Activated B cell treated with CpG ODN at 0.5 μM for 24 hours (primary cell): ENCODE measurements around the gene SPIB. TPM values are rescaled to one million over a fixed set of nuclear protein-coding genes. Genes with fewer than 3 reads are reported as not detected.
A peak's percentile ranks its signal among the peaks of the same experiment; 100 is the strongest.

Experiments used
- ATAC-seq: fragments of 200-7000 bp; cut with Tn5 transposase; one replicate; pipeline ENCODE4 v1.10.0; 2021; ENCODE audit warnings: low read depth, mild to moderate bottlenecking, moderate library complexity
- CTCF ChIA-PET: fragments of 350-600 bp; sonication (Branson Sonifier 250); formaldehyde crosslinking; loops from one replicate; lab custom pipeline; 2021; ENCODE audit warnings: antibody characterized with exemption; lab: Charles Lee
- POLR2A ChIA-PET: fragments of 350-600 bp; sonication (Branson Sonifier 250); formaldehyde crosslinking; loops from one replicate; lab custom pipeline; 2021; ENCODE audit warnings: antibody characterized with exemption; lab: Charles Lee
- DNase-seq: peaks from one replicate; pipeline ENCODE4 v3.0.0; 2022
- H3K27ac Mint-ChIP-seq: one replicate; pipeline ENCODE4 v1.8.0; 2020; ENCODE audit warnings: mixed read lengths
- H3K27me3 Mint-ChIP-seq: one replicate; pipeline ENCODE4 v1.8.0; 2021; ENCODE audit warnings: mixed read lengths
- H3K36me3 Mint-ChIP-seq: one replicate; pipeline ENCODE4 v1.8.0; 2021; ENCODE audit warnings: low read depth, mixed read lengths
- H3K4me1 Mint-ChIP-seq: one replicate; pipeline ENCODE4 v1.8.0; 2021; ENCODE audit warnings: mixed read lengths
- H3K4me3 Mint-ChIP-seq: one replicate; pipeline ENCODE4 v1.8.0; 2020; ENCODE audit warnings: mild to moderate bottlenecking, mixed read lengths
- H3K9me3 Mint-ChIP-seq: one replicate; pipeline ENCODE4 v1.8.0; 2020; ENCODE audit warnings: mixed read lengths
- intact Hi-C: fragments of 100-400 bp; cut with micrococcal nuclease; formaldehyde crosslinking; loops from one replicate; pipeline ENCODE4 v1.15.1; 2024
- total RNA-seq: library from RNA; stranded (reverse); gene quantifications from 2 replicates; pipeline ENCODE4 v1.2.3, GENCODE V29; 2022
- TF ChIP-seq, protein P1 (sequence below): fragments of 200-600 bp; IDR thresholded peaks from one replicate; pipeline ENCODE4 v1.8.0; 2022; ENCODE audit warnings: antibody characterized with exemption, mild to moderate bottlenecking

SPIB gene
- total RNA-seq, 1 donor from 2014 or later, result 324 TPM

DNA sequence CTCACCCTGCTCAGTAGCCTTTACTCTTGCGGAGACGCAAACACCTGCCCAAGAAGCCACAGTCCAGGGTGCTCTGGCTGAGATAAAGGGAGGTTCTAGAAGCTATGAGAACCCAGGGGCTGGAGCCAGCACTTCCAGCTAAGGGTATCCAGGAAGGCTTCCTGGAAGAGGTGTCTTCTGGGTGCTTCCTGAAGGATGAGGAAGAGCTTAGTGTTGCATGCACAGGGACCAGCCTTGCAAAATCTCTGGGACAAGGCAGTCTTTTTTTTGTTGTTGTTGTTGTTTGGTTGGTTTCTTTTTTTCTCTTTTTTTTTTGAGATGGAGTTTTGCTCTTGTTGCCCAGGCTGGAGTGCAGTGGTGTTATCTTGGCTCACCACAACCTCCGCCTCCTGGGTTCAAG is 34.5 kb downstream of the SPIB start:
- DNase-seq (no peak), ATAC-seq (no peak)
- Mint-ChIP-seq H3K4me3 (no peak overlapping the region), H3K27ac (no peak overlapping the region), H3K36me3 (no peaks in the 10 kb centered on the region), H3K9me3 (no peaks in the 10 kb centered on the region), H3K4me1 (peaks cover 4% of the 10 kb centered on the region), H3K27me3 (no peaks in the 10 kb centered on the region)
- ChIA-PET POLR2A (no interaction called here), CTCF (no interaction called here)
- TF ChIP-seq, protein P1, sequence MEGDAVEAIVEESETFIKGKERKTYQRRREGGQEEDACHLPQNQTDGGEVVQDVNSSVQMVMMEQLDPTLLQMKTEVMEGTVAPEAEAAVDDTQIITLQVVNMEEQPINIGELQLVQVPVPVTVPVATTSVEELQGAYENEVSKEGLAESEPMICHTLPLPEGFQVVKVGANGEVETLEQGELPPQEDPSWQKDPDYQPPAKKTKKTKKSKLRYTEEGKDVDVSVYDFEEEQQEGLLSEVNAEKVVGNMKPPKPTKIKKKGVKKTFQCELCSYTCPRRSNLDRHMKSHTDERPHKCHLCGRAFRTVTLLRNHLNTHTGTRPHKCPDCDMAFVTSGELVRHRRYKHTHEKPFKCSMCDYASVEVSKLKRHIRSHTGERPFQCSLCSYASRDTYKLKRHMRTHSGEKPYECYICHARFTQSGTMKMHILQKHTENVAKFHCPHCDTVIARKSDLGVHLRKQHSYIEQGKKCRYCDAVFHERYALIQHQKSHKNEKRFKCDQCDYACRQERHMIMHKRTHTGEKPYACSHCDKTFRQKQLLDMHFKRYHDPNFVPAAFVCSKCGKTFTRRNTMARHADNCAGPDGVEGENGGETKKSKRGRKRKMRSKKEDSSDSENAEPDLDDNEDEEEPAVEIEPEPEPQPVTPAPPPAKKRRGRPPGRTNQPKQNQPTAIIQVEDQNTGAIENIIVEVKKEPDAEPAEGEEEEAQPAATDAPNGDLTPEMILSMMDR, result no peak
- intact Hi-C loops, result no loop called here

DNA sequence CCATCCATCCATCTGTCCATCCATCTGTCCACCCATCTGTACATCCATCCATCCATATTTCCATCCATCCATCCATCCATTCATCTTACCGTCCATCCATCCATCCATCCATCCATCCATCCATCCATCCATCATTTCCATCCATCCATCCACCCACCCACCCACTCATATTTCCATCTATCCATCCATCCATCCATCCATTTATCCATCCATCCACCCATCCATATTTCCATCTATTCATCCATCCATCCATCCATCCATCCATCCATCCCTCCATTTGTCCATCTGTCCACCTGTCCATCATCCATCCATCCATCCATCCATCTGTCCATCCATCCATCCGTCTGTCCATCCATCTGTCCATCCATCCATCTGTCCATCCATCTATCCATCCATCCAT is 37.3 kb downstream of the SPIB start:
- H3K27me3 Mint-ChIP-seq, result no peaks in the 10 kb centered on the region

DNA sequence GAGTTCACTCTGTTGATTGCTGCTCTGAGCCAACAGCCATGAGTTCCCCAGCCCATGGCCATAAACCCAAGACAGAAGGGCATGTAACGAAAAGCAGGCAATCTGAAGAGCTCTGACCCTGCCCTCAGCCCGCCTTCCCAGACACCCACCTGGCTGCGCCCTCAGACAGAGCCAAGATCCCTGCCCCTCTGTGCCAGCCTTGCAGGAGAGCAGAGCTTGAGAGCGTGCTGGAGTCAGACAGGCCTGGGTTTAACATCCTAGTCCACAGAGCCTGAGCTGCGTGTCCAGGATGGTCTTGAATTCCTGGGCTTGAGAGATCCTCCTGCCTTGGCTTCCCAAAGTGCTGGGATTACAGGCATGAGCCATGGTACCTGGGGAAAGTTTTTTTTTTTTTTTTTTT is 38.6 kb downstream of the SPIB start:
- CTCF ChIA-PET, result interaction anchor here (2.3 kb wide), 1 partner anchor 89 kb away, joined by 8 read pairs; no protein-coding TSS in a partner anchor

More for the DNA sequence above, 37.3 kb downstream of the SPIB start:
- intact Hi-C loops, result no loop called here
- POLR2A ChIA-PET, result no interaction called here
- Mint-ChIP-seq H3K4me1 (peaks cover 18% of the 10 kb centered on the region), H3K9me3 (no peaks in the 10 kb centered on the region), H3K27ac (no peak overlapping the region), H3K36me3 (no peaks in the 10 kb centered on the region), H3K4me3 (no peak overlapping the region)
- ATAC-seq (no peak), DNase-seq (no peak)
- CTCF ChIA-PET, result no interaction called here
- TF ChIP-seq, protein P1, result no peak

GRCh38 chr19:50458396-50459066 is 39.8 kb downstream of the SPIB start:
- no peaks in the 10 kb centered on the region for H3K36me3 Mint-ChIP-seq
- no peaks in the 10 kb centered on the region for H3K9me3 Mint-ChIP-seq
- TF ChIP-seq, protein P1, result no peak
- no peak for ATAC-seq
- CTCF ChIA-PET, result interaction anchor here (2.3 kb wide), 1 partner anchor 90 kb away, joined by 8 read pairs; no protein-coding TSS in a partner anchor
- DNase-seq, result no peak
- POLR2A ChIA-PET, result interaction anchor here (0.6 kb wide), 1 partner anchor 35 kb away, joined by 3 read pairs; no protein-coding TSS in a partner anchor
- H3K27me3 Mint-ChIP-seq, result no peaks in the 10 kb centered on the region
- H3K4me3 Mint-ChIP-seq, result peak overlapping the region; percentile 35
- H3K27ac Mint-ChIP-seq, result peak overlapping the region; percentile 30
- intact Hi-C loops, result no loop called here
- H3K4me1 Mint-ChIP-seq, result peaks cover 24% of the 10 kb centered on the region

More for the DNA sequence above, 38.6 kb downstream of the SPIB start:
- Mint-ChIP-seq H3K9me3 (no peaks in the 10 kb centered on the region), H3K4me3 (no peak overlapping the region), H3K27me3 (no peaks in the 10 kb centered on the region), H3K27ac (no peak overlapping the region), H3K4me1 (peaks cover 24% of the 10 kb centered on the region), H3K36me3 (no peaks in the 10 kb centered on the region)
- intact Hi-C loops, result no loop called here
- DNase-seq, result no peak
- POLR2A ChIA-PET, result interaction anchor here (0.7 kb wide), 2 partner anchors 29 to 958 kb away, joined by 3 read pairs; no protein-coding TSS in a partner anchor
- TF ChIP-seq, protein P1, result no peak
- ATAC-seq, result no peak

- no peak for DNase-seq
- ChIA-PET CTCF (interaction anchor here (2.3 kb wide), 1 partner anchor 90 kb away, joined by 8 read pairs; no protein-coding TSS in a partner anchor), POLR2A (interaction anchor here (0.6 kb wide), 1 partner anchor 36 kb away, joined by 3 read pairs; no protein-coding TSS in a partner anchor)
- H3K9me3 Mint-ChIP-seq, result no peaks in the 10 kb centered on the region
- no peaks in the 10 kb centered on the region for H3K36me3 Mint-ChIP-seq
- H3K4me3 Mint-ChIP-seq, result no peak overlapping the region
- H3K4me1 Mint-ChIP-seq, result peaks cover 24% of the 10 kb centered on the region
- intact Hi-C loops, result no loop called here
- TF ChIP-seq, protein P1, result no peak
- H3K27ac Mint-ChIP-seq, result no peak overlapping the region
- ATAC-seq, result no peak
- H3K27me3 Mint-ChIP-seq, result no peaks in the 10 kb centered on the region
Observed at GRCh38 chr19:50459067-50459456, 40.3 kb downstream of the SPIB start.
